Measurements from ENCODE around the gene ASXL2.

DNA sequence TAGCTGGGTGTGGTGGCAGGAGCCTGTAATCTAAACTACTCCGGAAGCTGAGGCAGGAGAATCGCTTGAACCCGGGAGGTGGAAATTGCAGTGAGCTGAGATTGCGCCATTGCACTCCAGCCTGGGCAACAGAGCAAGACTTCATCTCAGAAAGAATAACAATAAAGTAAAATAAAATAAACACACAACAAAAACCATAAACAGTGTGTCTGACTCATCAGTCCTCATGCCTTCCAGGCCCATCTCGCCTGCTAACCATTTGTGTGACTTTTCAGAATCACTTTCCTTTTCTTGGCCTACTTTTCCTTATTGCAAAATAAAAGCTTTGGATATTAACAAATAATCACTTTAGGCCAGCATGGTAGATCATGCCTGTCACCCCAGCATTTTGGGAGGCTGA, 42.0 kb upstream of the ASXL2 start:
- no peak for TF ChIP-seq POLR2A (IDR thresholded peaks at IDR 0.05)
- TF ChIP-seq, protein P1, sequence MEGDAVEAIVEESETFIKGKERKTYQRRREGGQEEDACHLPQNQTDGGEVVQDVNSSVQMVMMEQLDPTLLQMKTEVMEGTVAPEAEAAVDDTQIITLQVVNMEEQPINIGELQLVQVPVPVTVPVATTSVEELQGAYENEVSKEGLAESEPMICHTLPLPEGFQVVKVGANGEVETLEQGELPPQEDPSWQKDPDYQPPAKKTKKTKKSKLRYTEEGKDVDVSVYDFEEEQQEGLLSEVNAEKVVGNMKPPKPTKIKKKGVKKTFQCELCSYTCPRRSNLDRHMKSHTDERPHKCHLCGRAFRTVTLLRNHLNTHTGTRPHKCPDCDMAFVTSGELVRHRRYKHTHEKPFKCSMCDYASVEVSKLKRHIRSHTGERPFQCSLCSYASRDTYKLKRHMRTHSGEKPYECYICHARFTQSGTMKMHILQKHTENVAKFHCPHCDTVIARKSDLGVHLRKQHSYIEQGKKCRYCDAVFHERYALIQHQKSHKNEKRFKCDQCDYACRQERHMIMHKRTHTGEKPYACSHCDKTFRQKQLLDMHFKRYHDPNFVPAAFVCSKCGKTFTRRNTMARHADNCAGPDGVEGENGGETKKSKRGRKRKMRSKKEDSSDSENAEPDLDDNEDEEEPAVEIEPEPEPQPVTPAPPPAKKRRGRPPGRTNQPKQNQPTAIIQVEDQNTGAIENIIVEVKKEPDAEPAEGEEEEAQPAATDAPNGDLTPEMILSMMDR (IDR thresholded peaks at IDR 0.05), result no peak
